ENCODE results near the gene PLEKHM3. TPM values are rescaled to one million over a fixed set of nuclear protein-coding genes. Genes with fewer than 3 reads are reported as not detected.
A peak's percentile ranks its signal among the peaks of the same experiment; 100 is the strongest.

PLEKHM3 gene
- total RNA-seq, 1 experiment from 2014 or later = 9.3 TPM

DNA sequence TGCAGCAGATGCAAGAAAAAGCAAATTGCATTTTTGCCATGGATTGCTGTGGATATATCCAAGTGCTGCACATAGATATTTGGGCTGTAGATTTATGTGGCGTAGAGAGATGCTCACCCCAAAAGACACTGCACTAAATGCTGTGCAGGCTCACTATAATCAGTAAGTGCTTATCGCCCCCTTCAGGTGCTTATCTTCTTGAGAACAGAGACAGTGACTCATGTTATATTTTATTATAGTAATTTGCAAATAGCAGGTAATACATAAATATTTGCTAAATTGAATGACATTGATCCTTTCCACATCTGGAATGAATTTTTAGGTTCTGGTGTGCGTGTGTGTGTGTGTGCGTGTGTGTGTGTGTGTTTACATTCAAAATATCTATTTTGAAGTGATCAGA is 36.8 kb upstream of the PLEKHM3 start:
- Mint-ChIP-seq H3K36me3 (ENCODE audit: insufficient read depth, unreplicated experiment) (no peaks in the 10 kb centered on the region), H3K9me3 (ENCODE audit: unreplicated experiment) (no peaks in the 10 kb centered on the region), H3K27ac (ENCODE audit: unreplicated experiment) (no peak overlapping the region), H3K27me3 (ENCODE audit: insufficient read depth, unreplicated experiment) (no peaks in the 10 kb centered on the region), H3K4me1 (ENCODE audit: low read depth, unreplicated experiment) (no peaks in the 10 kb centered on the region), H3K4me3 (ENCODE audit: unreplicated experiment) (no peak overlapping the region)
- Histone ChIP-seq H3K9me3 (no peaks in the 10 kb centered on the region), H3K4me1 (no peaks in the 10 kb centered on the region), H3K4me3 (ENCODE audit: low read depth, low read length) (no peak overlapping the region), H3K27me3 (replicated peaks; ENCODE audit: control insufficient read depth, insufficient read depth, low read length) (no peaks in the 10 kb centered on the region), H3K36me3 (ENCODE audit: control insufficient read depth, insufficient read depth, low read length) (no peaks in the 10 kb centered on the region)
- POLR2A ChIA-PET = no interaction called here
- intact Hi-C loops (cut with micrococcal nuclease; ENCODE audit: unreplicated experiment) = loop anchor here (1.0 kb wide), 1 partner anchor 316 kb away; no protein-coding TSS in a partner anchor
- peak in 1 of 2 experiments; percentile 59 for DNase-seq
- CTCF ChIA-PET = no interaction called here
- TF ChIP-seq, protein P1, sequence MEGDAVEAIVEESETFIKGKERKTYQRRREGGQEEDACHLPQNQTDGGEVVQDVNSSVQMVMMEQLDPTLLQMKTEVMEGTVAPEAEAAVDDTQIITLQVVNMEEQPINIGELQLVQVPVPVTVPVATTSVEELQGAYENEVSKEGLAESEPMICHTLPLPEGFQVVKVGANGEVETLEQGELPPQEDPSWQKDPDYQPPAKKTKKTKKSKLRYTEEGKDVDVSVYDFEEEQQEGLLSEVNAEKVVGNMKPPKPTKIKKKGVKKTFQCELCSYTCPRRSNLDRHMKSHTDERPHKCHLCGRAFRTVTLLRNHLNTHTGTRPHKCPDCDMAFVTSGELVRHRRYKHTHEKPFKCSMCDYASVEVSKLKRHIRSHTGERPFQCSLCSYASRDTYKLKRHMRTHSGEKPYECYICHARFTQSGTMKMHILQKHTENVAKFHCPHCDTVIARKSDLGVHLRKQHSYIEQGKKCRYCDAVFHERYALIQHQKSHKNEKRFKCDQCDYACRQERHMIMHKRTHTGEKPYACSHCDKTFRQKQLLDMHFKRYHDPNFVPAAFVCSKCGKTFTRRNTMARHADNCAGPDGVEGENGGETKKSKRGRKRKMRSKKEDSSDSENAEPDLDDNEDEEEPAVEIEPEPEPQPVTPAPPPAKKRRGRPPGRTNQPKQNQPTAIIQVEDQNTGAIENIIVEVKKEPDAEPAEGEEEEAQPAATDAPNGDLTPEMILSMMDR (IDR thresholded peaks at IDR 0.05; ENCODE audit: insufficient read depth in 1 of 2, low read depth in 1 of 2, low read length in 1 of 2, severe bottlenecking in 1 of 2, unreplicated experiment in 1 of 2) = peak; percentile 47 to 56
- no TSS peak for BruUV-seq (replicated peaks)

DNA sequence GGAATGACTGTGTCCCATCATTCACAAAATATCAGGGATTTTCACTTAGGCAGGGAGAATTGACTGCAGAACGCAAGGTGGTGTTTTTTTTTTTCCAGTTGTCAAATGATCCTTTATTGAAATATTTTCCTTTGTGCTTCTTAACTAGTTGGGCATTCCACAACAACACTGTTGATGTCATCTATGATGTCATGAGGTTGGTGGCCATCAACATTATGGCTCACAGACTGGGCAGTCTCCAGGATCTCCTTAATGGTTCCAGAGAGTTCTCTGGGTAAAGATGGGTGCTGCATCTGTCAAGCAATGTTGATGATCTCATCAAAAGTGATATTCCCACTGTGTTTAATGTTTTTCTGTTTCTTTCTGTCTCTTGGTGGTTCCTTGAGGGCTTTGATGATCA is 31.8 kb upstream of the PLEKHM3 start:
- Histone ChIP-seq H3K36me3 (ENCODE audit: control insufficient read depth, insufficient read depth, low read length) (no peaks in the 10 kb centered on the region), H3K9me3 (no peaks in the 10 kb centered on the region), H3K27me3 (replicated peaks; ENCODE audit: control insufficient read depth, insufficient read depth, low read length) (no peaks in the 10 kb centered on the region), H3K4me3 (ENCODE audit: low read depth, low read length) (no peak overlapping the region), H3K4me1 (no peaks in the 10 kb centered on the region)
- ChIA-PET CTCF (no interaction called here), POLR2A (no interaction called here)
- no peak overlapping the region for H3K27ac Mint-ChIP-seq (ENCODE audit: unreplicated experiment)
- no peaks in the 10 kb centered on the region for H3K36me3 Mint-ChIP-seq (ENCODE audit: insufficient read depth, unreplicated experiment)
- no TSS peak for BruUV-seq (replicated peaks)
- no peaks in the 10 kb centered on the region for H3K4me1 Mint-ChIP-seq (ENCODE audit: low read depth, unreplicated experiment)
- no peak for DNase-seq
- TF ChIP-seq, protein P1 (IDR thresholded peaks at IDR 0.05; ENCODE audit: insufficient read depth in 1 of 2, low read depth in 1 of 2, low read length in 1 of 2, severe bottlenecking in 1 of 2, unreplicated experiment in 1 of 2) = no peak
- H3K4me3 Mint-ChIP-seq (ENCODE audit: unreplicated experiment) = no peak overlapping the region
- H3K9me3 Mint-ChIP-seq (ENCODE audit: unreplicated experiment) = no peaks in the 10 kb centered on the region
- intact Hi-C loops (cut with micrococcal nuclease; ENCODE audit: unreplicated experiment) = no loop called here
- H3K27me3 Mint-ChIP-seq (ENCODE audit: insufficient read depth, unreplicated experiment) = no peaks in the 10 kb centered on the region

DNA sequence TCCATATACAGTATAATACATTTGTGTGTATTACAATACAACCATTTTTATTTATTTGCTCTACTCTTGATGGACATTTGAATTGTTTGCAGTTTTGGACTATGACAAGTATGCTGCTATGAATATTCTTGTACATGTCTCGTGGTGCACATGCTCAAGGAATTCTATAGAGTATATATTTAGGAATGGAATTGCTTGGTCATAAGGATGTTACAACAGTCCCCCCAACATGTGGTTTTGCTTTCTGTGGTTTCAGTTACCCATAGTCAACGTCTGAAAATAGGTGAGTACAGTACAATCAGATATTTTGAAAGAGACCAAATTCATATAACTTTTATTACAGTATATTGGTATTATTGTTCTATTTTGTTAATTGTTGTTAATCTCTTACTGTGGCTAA is 24.1 kb upstream of the PLEKHM3 start:
- intact Hi-C loops (cut with micrococcal nuclease; ENCODE audit: unreplicated experiment) = no loop called here

More for the DNA sequence above, 24.1 kb upstream of the PLEKHM3 start:
- Mint-ChIP-seq H3K4me3 (ENCODE audit: unreplicated experiment) (no peak overlapping the region), H3K27ac (ENCODE audit: unreplicated experiment) (no peak overlapping the region), H3K4me1 (ENCODE audit: low read depth, unreplicated experiment) (no peaks in the 10 kb centered on the region), H3K27me3 (ENCODE audit: insufficient read depth, unreplicated experiment) (no peaks in the 10 kb centered on the region), H3K9me3 (ENCODE audit: unreplicated experiment) (no peaks in the 10 kb centered on the region), H3K36me3 (ENCODE audit: insufficient read depth, unreplicated experiment) (no peaks in the 10 kb centered on the region)
- Histone ChIP-seq H3K9me3 (no peaks in the 10 kb centered on the region), H3K4me3 (ENCODE audit: low read depth, low read length) (no peak overlapping the region), H3K4me1 (no peaks in the 10 kb centered on the region), H3K27me3 (replicated peaks; ENCODE audit: control insufficient read depth, insufficient read depth, low read length) (no peaks in the 10 kb centered on the region), H3K36me3 (ENCODE audit: control insufficient read depth, insufficient read depth, low read length) (no peaks in the 10 kb centered on the region)
- POLR2A ChIA-PET = no interaction called here
- DNase-seq = no peak
- CTCF ChIA-PET = no interaction called here
- TF ChIP-seq, protein P1 (IDR thresholded peaks at IDR 0.05; ENCODE audit: insufficient read depth in 1 of 2, low read depth in 1 of 2, low read length in 1 of 2, severe bottlenecking in 1 of 2, unreplicated experiment in 1 of 2) = no peak
- no TSS peak for BruUV-seq (replicated peaks)
